KOPT-K1 (cell line): ENCODE data around the gene TLCD1.

ENCODE experiments used
- H3K27ac ChIP-seq: fragments of 200-600 bp; sonication (generic); 2 replicates; pipeline ENCODE4 v1.5.1; 2016; ENCODE audit warnings: antibody characterized with exemption, mild to moderate bottlenecking, low read depth, low read length; ENCODE audit not compliant: poor library complexity, severe bottlenecking
- H3K36me3 ChIP-seq: fragments of 200-600 bp; sonication (generic); 2 replicates; pipeline ENCODE4 v1.5.1; 2017; ENCODE audit warnings: antibody characterized with exemption, mild to moderate bottlenecking, low read length, moderate library complexity; ENCODE audit not compliant: insufficient read depth
- H3K9me3 ChIP-seq: fragments of 200-600 bp; sonication (generic); 2 replicates; pipeline ENCODE4 v1.5.1; 2017; ENCODE audit warnings: antibody characterized with exemption, low read length, mild to moderate bottlenecking; ENCODE audit not compliant: insufficient read depth, poor library complexity, severe bottlenecking

The TLCD1 gene

DNA sequence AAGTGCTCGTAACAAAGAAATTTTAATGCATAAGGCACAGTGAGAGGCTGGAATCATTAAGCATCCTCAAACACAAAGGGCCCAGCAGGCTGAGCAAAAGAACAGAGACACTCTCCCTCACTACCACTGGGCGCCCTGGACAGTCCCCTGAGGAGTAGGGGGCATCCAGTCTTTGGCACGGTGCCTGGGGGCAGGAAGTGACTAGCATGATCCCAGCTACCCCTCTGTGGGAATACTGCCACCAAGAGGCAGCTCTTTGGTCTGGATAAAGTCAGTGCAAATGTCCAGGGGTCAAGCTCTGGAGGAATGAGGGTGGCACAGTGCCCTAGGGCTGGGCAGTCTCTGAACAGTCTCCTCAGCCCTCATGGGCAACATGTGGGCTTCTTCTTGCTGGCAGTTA is 11.8 kb downstream of the TLCD1 start:
- Histone ChIP-seq H3K9me3 (no peaks in the 10 kb centered on the region), H3K36me3 (no peaks in the 10 kb centered on the region), H3K27ac (no peak overlapping the region)

GRCh38 chr17:28712705-28713415 is 13.2 kb downstream of the TLCD1 start:
- Histone ChIP-seq H3K9me3 (no peaks in the 10 kb centered on the region), H3K27ac (peak overlapping the region; percentile 87)

GRCh38 chr17:28712032-28712704 is 13.9 kb downstream of the TLCD1 start:
- H3K36me3 ChIP-seq, result no peaks in the 10 kb centered on the region
- no peaks in the 10 kb centered on the region for H3K9me3 ChIP-seq
- H3K27ac ChIP-seq, result peak overlapping the region; percentile 87

More at GRCh38 chr17:28712705-28713415, 13.2 kb downstream of the TLCD1 start:
- no peaks in the 10 kb centered on the region for H3K36me3 ChIP-seq

DNA sequence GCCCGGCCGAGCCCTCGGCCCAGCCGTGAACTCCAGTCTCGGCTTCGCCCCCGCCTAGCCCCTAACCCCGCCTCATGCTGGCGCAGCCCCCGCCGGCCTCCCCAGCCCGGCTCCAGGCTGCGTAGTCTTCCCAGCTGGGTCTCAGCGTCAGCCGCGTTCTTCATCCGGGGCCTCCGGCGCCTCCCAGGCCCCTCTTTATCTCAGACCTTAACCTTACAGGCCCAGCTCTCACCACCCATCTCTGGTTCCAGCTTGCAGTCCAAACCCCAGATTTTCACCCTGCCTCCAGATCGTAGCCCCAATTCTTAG is 14.4 kb downstream of the TLCD1 start, which contains the start of gene PROCA1:
Gene PROCA1 (minus strand): TSS at position 166 of the 309 bp plus-strand sequence. CDS start 228 bp downstream, outside the sequence.
- no peaks in the 10 kb centered on the region for H3K36me3 ChIP-seq

GRCh38 chr17:28710861-28711722 is 14.9 kb downstream of the TLCD1 start:
- Histone ChIP-seq H3K36me3 (peaks cover 5% of the 10 kb centered on the region; the same call in 1 of the 2 replicates), H3K9me3 (no peaks in the 10 kb centered on the region), H3K27ac (peak overlapping the region; percentile 87)

More for the DNA sequence above, 14.4 kb downstream of the TLCD1 start, which contains the start of gene PROCA1:
- Histone ChIP-seq H3K27ac (peak within 1 kb of the TSS; percentile 87), H3K9me3 (no peaks in the 10 kb centered on the region)

GRCh38 chr17:28707339-28707720 is 18.7 kb downstream of the TLCD1 start:
- Histone ChIP-seq H3K36me3 (peaks cover 43% of the 10 kb centered on the region), H3K9me3 (no peaks in the 10 kb centered on the region), H3K27ac (no peak overlapping the region)

DNA sequence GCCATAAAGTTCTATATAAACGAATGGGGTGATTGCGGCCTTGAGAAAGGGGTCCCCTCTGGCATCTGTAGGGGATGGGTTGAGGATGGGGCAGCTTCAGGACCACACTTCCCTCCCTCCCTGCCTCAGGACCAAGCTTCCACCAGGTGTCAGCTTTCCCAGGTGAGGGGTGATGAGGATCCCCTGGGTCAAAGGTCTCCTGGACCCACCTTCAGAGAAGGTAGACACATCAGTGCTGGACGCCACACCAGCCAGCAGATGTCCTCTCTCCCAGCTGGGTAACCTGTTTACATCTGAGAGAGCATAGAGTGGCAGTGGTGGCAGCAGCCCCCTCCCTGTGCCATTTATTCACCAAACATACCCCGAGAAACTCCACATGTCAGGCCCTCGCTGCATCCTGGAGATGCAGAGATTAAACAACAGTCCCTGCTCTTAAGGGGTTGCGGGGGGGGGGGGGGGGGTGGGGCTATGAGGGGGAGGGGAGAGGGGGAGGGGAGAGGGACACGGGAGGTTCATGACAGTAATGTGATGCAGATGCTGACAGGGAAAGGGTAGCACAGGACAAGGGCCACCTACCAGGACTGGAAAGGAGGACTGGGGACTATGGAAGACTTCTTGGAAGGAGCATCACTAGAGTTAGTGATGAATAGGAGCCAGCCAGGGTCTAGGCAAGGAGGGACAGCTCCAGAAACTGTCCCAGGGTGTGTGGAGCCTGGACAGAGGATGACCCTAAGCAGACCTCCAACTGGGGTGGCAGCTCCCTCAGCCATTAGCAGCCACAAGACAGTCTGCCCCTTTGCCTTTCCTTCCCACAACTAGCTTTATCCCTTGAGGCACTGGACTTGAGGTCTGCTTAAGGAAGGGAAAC is 19.3 kb downstream of the TLCD1 start:
- no peak overlapping the region for H3K27ac ChIP-seq
- no peaks in the 10 kb centered on the region for H3K9me3 ChIP-seq
- H3K36me3 ChIP-seq, result peaks cover 49% of the 10 kb centered on the region

GRCh38 chr17:28705728-28706334 is 20.2 kb downstream of the TLCD1 start:
- Histone ChIP-seq H3K27ac (no peak overlapping the region), H3K9me3 (no peaks in the 10 kb centered on the region), H3K36me3 (peaks cover 58% of the 10 kb centered on the region)

DNA sequence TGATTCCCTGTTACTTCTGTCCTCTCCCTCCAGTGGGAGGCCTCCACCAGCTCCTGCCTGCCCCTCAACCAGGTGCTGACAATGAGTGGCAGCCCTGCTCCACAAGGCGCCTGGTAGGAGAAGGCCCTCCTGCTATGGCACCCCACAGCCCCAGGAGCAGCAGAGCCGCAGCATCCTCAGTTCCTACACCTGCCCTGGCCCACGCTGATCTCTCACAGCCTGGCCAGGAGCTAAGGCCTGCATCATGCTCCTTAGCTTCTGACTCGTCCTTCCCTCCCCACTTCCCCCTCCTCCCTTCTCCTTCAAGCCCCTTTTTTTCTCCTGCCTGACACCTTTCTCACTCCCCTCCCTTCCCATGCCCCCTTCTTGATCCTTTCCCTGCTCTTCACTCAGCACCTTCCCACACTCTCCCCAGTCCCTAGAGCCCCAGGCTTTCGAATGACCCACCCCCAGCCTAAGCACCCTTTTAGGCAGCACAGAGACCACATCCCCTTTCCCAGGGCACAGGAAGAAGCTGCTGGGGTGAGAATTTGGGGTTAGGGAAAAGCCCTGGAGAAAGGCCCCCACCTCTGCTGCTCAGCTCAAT is 20.9 kb downstream of the TLCD1 start:
- Histone ChIP-seq H3K27ac (no peak overlapping the region), H3K36me3 (peaks cover 65% of the 10 kb centered on the region), H3K9me3 (no peaks in the 10 kb centered on the region)

GRCh38 chr17:28704219-28704858 is 21.7 kb downstream of the TLCD1 start:
- Histone ChIP-seq H3K9me3 (no peaks in the 10 kb centered on the region), H3K27ac (no peak overlapping the region), H3K36me3 (peaks cover 73% of the 10 kb centered on the region)

- Histone ChIP-seq H3K27ac (no peak overlapping the region), H3K9me3 (no peaks in the 10 kb centered on the region), H3K36me3 (peaks cover 79% of the 10 kb centered on the region)
Measured at GRCh38 chr17:28703552-28704218, 22.3 kb downstream of the TLCD1 start.

DNA sequence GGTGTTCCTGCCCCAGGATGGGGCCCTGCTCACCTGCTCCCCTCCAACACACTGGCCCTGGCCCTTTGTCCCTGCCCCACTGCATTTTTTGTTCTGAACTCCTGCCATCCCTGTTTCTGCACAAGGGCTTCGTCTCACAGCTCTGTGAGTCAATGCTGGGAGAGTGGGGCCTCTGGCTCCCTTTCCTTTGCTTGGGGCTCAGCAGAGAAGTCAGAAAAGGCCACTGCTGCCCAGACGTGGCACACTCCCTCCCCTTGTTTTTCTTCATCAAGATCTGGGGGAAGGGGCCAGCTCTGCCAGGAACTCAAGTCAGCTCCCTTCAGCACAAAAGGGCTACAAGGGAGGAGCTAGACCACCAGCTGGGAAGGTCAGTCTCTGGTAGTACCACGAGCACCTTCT is 23.3 kb downstream of the TLCD1 start:
- Histone ChIP-seq H3K27ac (no peak overlapping the region), H3K9me3 (no peaks in the 10 kb centered on the region), H3K36me3 (peaks cover 89% of the 10 kb centered on the region)
